ENCODE measurements around the gene ART5. TPM values are rescaled to one million over a fixed set of nuclear protein-coding genes. Genes with fewer than 3 reads are reported as not detected.

Gene ART5, protein sequence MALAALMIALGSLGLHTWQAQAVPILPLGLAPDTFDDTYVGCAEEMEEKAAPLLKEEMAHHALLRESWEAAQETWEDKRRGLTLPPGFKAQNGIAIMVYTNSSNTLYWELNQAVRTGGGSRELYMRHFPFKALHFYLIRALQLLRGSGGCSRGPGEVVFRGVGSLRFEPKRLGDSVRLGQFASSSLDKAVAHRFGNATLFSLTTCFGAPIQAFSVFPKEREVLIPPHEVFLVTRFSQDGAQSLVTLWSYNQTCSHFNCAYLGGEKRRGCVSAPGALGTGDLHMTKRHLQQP
- total RNA-seq = not detected

- Histone ChIP-seq H3K36me3 (no peaks in the 10 kb centered on the region), H3K4me3 (peak within 1 kb of the TSS; percentile 32 to 60 (median 50)), H3K4me1 (peaks cover 0 to 15% (median 5%) of the 10 kb centered on the region in 4 donors)
These were observed at the start of gene ART5 for GRCh38 chr11:3641701-3642070. TSS of gene ART5 (minus strand) at chr11:3641992. CDS start at chr11:3641862, 130 bp downstream.

GRCh38 chr11:3686751-3687150 is 45.0 kb upstream of the ART5 start:
- Histone ChIP-seq H3K36me3 (peaks cover 0 to 96% (median 0%) of the 10 kb centered on the region in 3 donors), H3K27me3 (no peaks in the 10 kb centered on the region), H3K27ac (no peak overlapping the region), H3K4me3 (no peak overlapping the region), H3K9me3 (no peaks in the 10 kb centered on the region), H3K4me1 (no peaks in the 10 kb centered on the region)
- no peak for DNase-seq
- TF ChIP-seq POLR2A (IDR thresholded peaks at IDR 0.05) = no peak
- TF ChIP-seq, protein P1, sequence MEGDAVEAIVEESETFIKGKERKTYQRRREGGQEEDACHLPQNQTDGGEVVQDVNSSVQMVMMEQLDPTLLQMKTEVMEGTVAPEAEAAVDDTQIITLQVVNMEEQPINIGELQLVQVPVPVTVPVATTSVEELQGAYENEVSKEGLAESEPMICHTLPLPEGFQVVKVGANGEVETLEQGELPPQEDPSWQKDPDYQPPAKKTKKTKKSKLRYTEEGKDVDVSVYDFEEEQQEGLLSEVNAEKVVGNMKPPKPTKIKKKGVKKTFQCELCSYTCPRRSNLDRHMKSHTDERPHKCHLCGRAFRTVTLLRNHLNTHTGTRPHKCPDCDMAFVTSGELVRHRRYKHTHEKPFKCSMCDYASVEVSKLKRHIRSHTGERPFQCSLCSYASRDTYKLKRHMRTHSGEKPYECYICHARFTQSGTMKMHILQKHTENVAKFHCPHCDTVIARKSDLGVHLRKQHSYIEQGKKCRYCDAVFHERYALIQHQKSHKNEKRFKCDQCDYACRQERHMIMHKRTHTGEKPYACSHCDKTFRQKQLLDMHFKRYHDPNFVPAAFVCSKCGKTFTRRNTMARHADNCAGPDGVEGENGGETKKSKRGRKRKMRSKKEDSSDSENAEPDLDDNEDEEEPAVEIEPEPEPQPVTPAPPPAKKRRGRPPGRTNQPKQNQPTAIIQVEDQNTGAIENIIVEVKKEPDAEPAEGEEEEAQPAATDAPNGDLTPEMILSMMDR (IDR thresholded peaks at IDR 0.05) = no peak

More at GRCh38 chr11:3641701-3642070, at the start of gene ART5:
- DNase-seq = no peak
- Histone ChIP-seq H3K27ac (peak within 1 kb of the TSS in 2 of 4 donors; percentile 1 to 32), H3K9me3 (no peaks in the 10 kb centered on the region), H3K27me3 (no peaks in the 10 kb centered on the region)
- TF ChIP-seq, protein P1 (IDR thresholded peaks at IDR 0.05) = no peak

- TF ChIP-seq, protein P1 (IDR thresholded peaks at IDR 0.05) = no peak
- no peak for TF ChIP-seq POLR2A (IDR thresholded peaks at IDR 0.05)
- H3K4me3 ChIP-seq = no peak overlapping the region
- H3K9me3 ChIP-seq = no peaks in the 10 kb centered on the region
- H3K27ac ChIP-seq = no peak overlapping the region
- H3K27me3 ChIP-seq = no peaks in the 10 kb centered on the region
- peaks cover 0 to 96% (median 0%) of the 10 kb centered on the region in 3 donors for H3K36me3 ChIP-seq
- no peak for DNase-seq
- no peaks in the 10 kb centered on the region for H3K4me1 ChIP-seq
These were observed 44.1 kb upstream of the ART5 start for GRCh38 chr11:3685923-3686322.

GRCh38 chr11:3684819-3685172 is 43.0 kb upstream of the ART5 start:
- Histone ChIP-seq H3K27me3 (no peaks in the 10 kb centered on the region), H3K4me1 (no peaks in the 10 kb centered on the region), H3K36me3 (peaks cover 0 to 95% (median 0%) of the 10 kb centered on the region in 3 donors), H3K27ac (no peak overlapping the region), H3K9me3 (no peaks in the 10 kb centered on the region), H3K4me3 (no peak overlapping the region)
- no peak for DNase-seq
- no peak for TF ChIP-seq POLR2A (IDR thresholded peaks at IDR 0.05)
- TF ChIP-seq, protein P1 (IDR thresholded peaks at IDR 0.05) = no peak

- no peak overlapping the region for H3K4me3 ChIP-seq
- H3K36me3 ChIP-seq = peaks cover 0 to 95% (median 4%) of the 10 kb centered on the region in 3 donors
- H3K9me3 ChIP-seq = no peaks in the 10 kb centered on the region
- TF ChIP-seq, protein P1 (IDR thresholded peaks at IDR 0.05) = no peak
- no peak for TF ChIP-seq POLR2A (IDR thresholded peaks at IDR 0.05)
- H3K27me3 ChIP-seq = no peaks in the 10 kb centered on the region
- DNase-seq = no peak
- no peak overlapping the region for H3K27ac ChIP-seq
- H3K4me1 ChIP-seq = no peaks in the 10 kb centered on the region
These were observed 42.5 kb upstream of the ART5 start for GRCh38 chr11:3684129-3684818.
